Measurements from ENCODE around the gene NDUFA7.

NDUFA7 gene

GRCh38 chr19:8332976-8333766 is 12.0 kb upstream of the NDUFA7 start:
- no peak for TF ChIP-seq SPI1 (IDR thresholded peaks at IDR 0.05; ENCODE audit: borderline replicate concordance, low read depth)
- TF ChIP-seq POLR2AphosphoS5 (IDR thresholded peaks at IDR 0.05; ENCODE audit: low read depth): no peak
- TF ChIP-seq, protein P1, sequence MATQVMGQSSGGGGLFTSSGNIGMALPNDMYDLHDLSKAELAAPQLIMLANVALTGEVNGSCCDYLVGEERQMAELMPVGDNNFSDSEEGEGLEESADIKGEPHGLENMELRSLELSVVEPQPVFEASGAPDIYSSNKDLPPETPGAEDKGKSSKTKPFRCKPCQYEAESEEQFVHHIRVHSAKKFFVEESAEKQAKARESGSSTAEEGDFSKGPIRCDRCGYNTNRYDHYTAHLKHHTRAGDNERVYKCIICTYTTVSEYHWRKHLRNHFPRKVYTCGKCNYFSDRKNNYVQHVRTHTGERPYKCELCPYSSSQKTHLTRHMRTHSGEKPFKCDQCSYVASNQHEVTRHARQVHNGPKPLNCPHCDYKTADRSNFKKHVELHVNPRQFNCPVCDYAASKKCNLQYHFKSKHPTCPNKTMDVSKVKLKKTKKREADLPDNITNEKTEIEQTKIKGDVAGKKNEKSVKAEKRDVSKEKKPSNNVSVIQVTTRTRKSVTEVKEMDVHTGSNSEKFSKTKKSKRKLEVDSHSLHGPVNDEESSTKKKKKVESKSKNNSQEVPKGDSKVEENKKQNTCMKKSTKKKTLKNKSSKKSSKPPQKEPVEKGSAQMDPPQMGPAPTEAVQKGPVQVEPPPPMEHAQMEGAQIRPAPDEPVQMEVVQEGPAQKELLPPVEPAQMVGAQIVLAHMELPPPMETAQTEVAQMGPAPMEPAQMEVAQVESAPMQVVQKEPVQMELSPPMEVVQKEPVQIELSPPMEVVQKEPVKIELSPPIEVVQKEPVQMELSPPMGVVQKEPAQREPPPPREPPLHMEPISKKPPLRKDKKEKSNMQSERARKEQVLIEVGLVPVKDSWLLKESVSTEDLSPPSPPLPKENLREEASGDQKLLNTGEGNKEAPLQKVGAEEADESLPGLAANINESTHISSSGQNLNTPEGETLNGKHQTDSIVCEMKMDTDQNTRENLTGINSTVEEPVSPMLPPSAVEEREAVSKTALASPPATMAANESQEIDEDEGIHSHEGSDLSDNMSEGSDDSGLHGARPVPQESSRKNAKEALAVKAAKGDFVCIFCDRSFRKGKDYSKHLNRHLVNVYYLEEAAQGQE (IDR thresholded peaks at IDR 0.05; ENCODE audit: insufficient replicate concordance, low read depth): no peak
- TF ChIP-seq CTCF (IDR thresholded peaks at IDR 0.05; ENCODE audit: insufficient read depth, low read length): no peak
- no peak for TF ChIP-seq GABPA (IDR thresholded peaks at IDR 0.05; ENCODE audit: low read depth)
- Histone ChIP-seq H3K4me3 (replicated peaks; ENCODE audit: insufficient read depth, low read length) (no peak overlapping the region), H3K27ac (replicated peaks) (no peak overlapping the region), H3K27me3 (ENCODE audit: insufficient read depth, poor library complexity, severe bottlenecking) (peaks cover 34% of the 10 kb centered on the region)
- no peak for DNase-seq (ENCODE audit: low read depth in 1 of 2, low spot score in 1 of 2)

GRCh38 chr19:8331263-8331845 is 10.2 kb upstream of the NDUFA7 start:
- Histone ChIP-seq H3K4me3 (replicated peaks; ENCODE audit: insufficient read depth, low read length) (no peak overlapping the region), H3K27me3 (ENCODE audit: insufficient read depth, poor library complexity, severe bottlenecking) (peaks cover 32% of the 10 kb centered on the region), H3K27ac (replicated peaks) (no peak overlapping the region)
- TF ChIP-seq, protein P1 (IDR thresholded peaks at IDR 0.05; ENCODE audit: insufficient replicate concordance, low read depth): no peak
- no peak for TF ChIP-seq POLR2AphosphoS5 (IDR thresholded peaks at IDR 0.05; ENCODE audit: low read depth)
- no peak for TF ChIP-seq CTCF (IDR thresholded peaks at IDR 0.05; ENCODE audit: insufficient read depth, low read length)
- TF ChIP-seq SPI1 (IDR thresholded peaks at IDR 0.05; ENCODE audit: borderline replicate concordance, low read depth): no peak
- no peak for DNase-seq (ENCODE audit: low read depth in 1 of 2, low spot score in 1 of 2)

DNA sequence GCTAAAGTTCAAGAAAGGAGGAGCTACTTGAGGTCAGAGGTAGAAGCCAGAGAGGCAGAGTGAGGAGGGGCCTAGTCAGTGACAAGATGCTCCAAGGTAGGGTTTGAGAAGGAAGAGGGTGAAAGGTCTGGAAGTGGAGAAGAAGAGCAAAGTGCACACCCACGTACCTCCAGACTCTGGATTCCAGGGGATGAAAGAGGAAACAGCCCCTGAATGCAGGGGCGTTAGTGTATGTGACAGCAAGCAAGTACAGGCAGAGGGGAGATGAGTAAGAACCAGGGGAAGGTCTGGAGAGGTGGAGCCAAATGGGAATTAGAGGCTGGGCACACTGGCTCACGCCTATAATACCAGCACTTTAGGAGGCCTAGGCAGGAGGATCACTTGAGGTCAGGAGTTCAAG is 8.8 kb upstream of the NDUFA7 start:
- Histone ChIP-seq H3K27me3 (ENCODE audit: insufficient read depth, poor library complexity, severe bottlenecking) (peaks cover 24% of the 10 kb centered on the region), H3K27ac (replicated peaks) (no peak overlapping the region), H3K4me3 (replicated peaks; ENCODE audit: insufficient read depth, low read length) (no peak overlapping the region)
- DNase-seq (ENCODE audit: low read depth in 1 of 2, low spot score in 1 of 2): no peak
- TF ChIP-seq SPI1 (IDR thresholded peaks at IDR 0.05; ENCODE audit: borderline replicate concordance, low read depth) (no peak), GABPA (IDR thresholded peaks at IDR 0.05; ENCODE audit: low read depth) (no peak), CTCF (IDR thresholded peaks at IDR 0.05; ENCODE audit: insufficient read depth, low read length) (no peak), POLR2AphosphoS5 (IDR thresholded peaks at IDR 0.05; ENCODE audit: low read depth) (no peak)
- TF ChIP-seq, protein P1 (IDR thresholded peaks at IDR 0.05; ENCODE audit: insufficient replicate concordance, low read depth): no peak

All from HL-60 (cell line).